ENCODE results near the gene MRTFA. TPM values are rescaled to one million over a fixed set of nuclear protein-coding genes. Genes with fewer than 3 reads are reported as not detected.

The MRTFA gene
- total RNA-seq, 2 experiments from 2014 or later: 55.3 to 58.9 TPM

DNA sequence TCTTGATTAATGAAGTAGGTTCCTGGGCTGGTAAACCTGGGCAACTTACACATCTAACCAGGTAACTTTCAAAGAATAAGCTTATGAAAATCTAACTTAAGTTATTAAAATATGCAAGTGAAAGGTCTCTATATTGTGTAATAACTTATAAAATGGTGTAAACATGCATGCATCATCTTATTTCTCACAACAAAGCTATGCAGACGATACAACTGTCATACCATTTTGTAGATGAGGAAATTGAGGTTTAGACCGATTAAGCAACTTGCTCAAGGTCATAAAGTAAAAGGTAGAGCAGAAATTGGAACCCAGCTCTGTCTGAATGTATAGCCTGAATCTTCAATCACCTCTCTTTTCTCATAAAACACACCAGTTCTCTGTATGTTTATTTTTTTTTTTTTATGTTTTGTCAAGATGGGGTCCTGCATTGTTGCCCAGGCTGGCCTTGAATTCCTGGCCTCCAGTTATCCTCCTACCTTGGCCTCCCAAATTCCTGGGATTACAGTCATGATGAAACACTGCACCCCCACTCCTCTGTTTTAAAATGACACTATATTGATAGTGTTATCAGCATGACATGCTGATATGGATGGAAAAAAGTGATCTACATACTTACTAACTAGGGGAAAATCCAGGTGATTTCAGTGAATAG is 156.5 kb downstream of the MRTFA start:
- TF ChIP-seq, protein P1, sequence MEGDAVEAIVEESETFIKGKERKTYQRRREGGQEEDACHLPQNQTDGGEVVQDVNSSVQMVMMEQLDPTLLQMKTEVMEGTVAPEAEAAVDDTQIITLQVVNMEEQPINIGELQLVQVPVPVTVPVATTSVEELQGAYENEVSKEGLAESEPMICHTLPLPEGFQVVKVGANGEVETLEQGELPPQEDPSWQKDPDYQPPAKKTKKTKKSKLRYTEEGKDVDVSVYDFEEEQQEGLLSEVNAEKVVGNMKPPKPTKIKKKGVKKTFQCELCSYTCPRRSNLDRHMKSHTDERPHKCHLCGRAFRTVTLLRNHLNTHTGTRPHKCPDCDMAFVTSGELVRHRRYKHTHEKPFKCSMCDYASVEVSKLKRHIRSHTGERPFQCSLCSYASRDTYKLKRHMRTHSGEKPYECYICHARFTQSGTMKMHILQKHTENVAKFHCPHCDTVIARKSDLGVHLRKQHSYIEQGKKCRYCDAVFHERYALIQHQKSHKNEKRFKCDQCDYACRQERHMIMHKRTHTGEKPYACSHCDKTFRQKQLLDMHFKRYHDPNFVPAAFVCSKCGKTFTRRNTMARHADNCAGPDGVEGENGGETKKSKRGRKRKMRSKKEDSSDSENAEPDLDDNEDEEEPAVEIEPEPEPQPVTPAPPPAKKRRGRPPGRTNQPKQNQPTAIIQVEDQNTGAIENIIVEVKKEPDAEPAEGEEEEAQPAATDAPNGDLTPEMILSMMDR (IDR thresholded peaks at IDR 0.05): no peak
- Mint-ChIP-seq H3K9me3 (no peaks in the 10 kb centered on the region), H3K36me3 (ENCODE audit: low read depth) (peaks cover 5% of the 10 kb centered on the region), H3K4me1 (ENCODE audit: low read depth) (peaks cover 54% of the 10 kb centered on the region), H3K27ac (no peak overlapping the region), H3K4me3 (no peak overlapping the region), H3K27me3 (no peaks in the 10 kb centered on the region)
- ATAC-seq (ENCODE audit: poor library complexity): no peak
- ChIA-PET CTCF (interaction anchor here (1.0 to 4.2 kb wide), 2 partner anchors 9 to 43 kb away, joined by 3 to 25 read pairs; no protein-coding TSS in a partner anchor), POLR2A (interaction anchor here (1.5 to 1.9 kb wide), 3 partner anchors 16 to 43 kb away, joined by 5 to 10 read pairs (median 5); no protein-coding TSS in a partner anchor)
- no peaks in the 10 kb centered on the region for H3K27me3 ChIP-seq (ENCODE audit: control insufficient read depth in 1 of 2, insufficient read depth in 2 of 2, low read length in 2 of 2)
- intact Hi-C loops (cut with DNase I, micrococcal nuclease): loop anchor here (1.0 to 5.0 kb wide), 3 partner anchors 43 to 108 kb away; partner anchors contain the start of gene SGSM3 (in 1 of the 2)
- peaks cover 4% of the 10 kb centered on the region for H3K4me1 ChIP-seq (ENCODE audit: insufficient read depth, low read length)
- no peak overlapping the region for H3K27ac ChIP-seq (ENCODE audit: low read depth in 1 of 2, low read length in 2 of 2)
- H3K36me3 ChIP-seq (ENCODE audit: insufficient read depth, low read length): peaks cover 4% of the 10 kb centered on the region
- no peak overlapping the region for H3K4me3 ChIP-seq (ENCODE audit: low read length)
- no peak for DNase-seq
- H3K9me3 ChIP-seq (ENCODE audit: control insufficient read depth in 1 of 2, insufficient read depth in 1 of 2, low read length in 2 of 2): no peaks in the 10 kb centered on the region

DNA sequence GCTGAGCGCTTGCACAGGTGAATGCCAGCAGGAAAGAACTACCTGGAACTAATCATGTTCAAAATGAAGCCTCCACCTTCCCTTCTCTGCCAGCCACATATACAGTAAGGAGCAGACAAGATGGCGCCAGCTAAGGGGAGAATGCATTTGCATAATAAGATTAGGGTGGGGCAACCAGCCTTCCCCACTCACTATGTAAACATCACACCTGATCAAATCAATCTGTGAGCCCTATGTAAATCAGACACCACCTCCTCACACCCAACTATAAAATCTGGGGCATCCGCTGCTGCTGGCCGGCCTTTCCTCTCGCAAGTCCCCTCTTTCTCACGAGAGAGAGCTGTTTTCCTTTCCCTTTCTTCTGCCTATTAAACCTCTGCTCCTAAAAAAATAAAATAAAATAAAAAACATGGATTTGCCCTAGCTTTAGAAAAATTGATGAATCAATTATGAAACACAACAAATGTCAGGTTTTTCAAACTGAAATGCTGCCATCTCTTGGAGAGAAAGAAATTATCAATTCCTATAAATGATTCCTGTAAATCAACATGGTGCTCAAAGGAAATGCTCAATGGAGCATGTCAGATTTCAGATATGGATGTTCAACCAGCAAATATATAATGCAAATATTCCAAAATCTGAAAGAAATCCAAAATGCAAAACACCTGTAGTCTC is 157.3 kb downstream of the MRTFA start:
- Mint-ChIP-seq H3K27ac (peak overlapping the region; percentile 15), H3K27me3 (no peaks in the 10 kb centered on the region), H3K9me3 (no peaks in the 10 kb centered on the region), H3K4me1 (ENCODE audit: low read depth) (peaks cover 54% of the 10 kb centered on the region), H3K4me3 (no peak overlapping the region), H3K36me3 (ENCODE audit: low read depth) (peaks cover 5% of the 10 kb centered on the region)
- DNase-seq (peak in 1 of 14 experiments; percentile 20), ATAC-seq (ENCODE audit: poor library complexity) (no peak)
- intact Hi-C loops (cut with DNase I, micrococcal nuclease): loop anchor here (1.0 to 2.0 kb wide), 2 partner anchors 42 kb away; no protein-coding TSS in a partner anchor
- POLR2A ChIA-PET: interaction anchor here (0.6 to 1.9 kb wide), 4 partner anchors 16 to 42 kb away, joined by 3 to 10 read pairs (median 5); no protein-coding TSS in a partner anchor
- no peaks in the 10 kb centered on the region for H3K27me3 ChIP-seq (ENCODE audit: control insufficient read depth in 1 of 2, insufficient read depth in 2 of 2, low read length in 2 of 2)
- H3K27ac ChIP-seq (ENCODE audit: low read depth in 1 of 2, low read length in 2 of 2): no peak overlapping the region
- CTCF ChIA-PET: interaction anchor here (1.0 to 4.2 kb wide), 4 partner anchors 8 to 97 kb away, joined by 3 to 25 read pairs (median 3); no protein-coding TSS in a partner anchor
- TF ChIP-seq, protein P1 (IDR thresholded peaks at IDR 0.05): peak; percentile 43
- peaks cover 4% of the 10 kb centered on the region for H3K4me1 ChIP-seq (ENCODE audit: insufficient read depth, low read length)
- H3K36me3 ChIP-seq (ENCODE audit: insufficient read depth, low read length): peaks cover 4% of the 10 kb centered on the region
- H3K4me3 ChIP-seq (ENCODE audit: low read length): no peak overlapping the region
- no peaks in the 10 kb centered on the region for H3K9me3 ChIP-seq (ENCODE audit: control insufficient read depth in 1 of 2, insufficient read depth in 1 of 2, low read length in 2 of 2)

DNA sequence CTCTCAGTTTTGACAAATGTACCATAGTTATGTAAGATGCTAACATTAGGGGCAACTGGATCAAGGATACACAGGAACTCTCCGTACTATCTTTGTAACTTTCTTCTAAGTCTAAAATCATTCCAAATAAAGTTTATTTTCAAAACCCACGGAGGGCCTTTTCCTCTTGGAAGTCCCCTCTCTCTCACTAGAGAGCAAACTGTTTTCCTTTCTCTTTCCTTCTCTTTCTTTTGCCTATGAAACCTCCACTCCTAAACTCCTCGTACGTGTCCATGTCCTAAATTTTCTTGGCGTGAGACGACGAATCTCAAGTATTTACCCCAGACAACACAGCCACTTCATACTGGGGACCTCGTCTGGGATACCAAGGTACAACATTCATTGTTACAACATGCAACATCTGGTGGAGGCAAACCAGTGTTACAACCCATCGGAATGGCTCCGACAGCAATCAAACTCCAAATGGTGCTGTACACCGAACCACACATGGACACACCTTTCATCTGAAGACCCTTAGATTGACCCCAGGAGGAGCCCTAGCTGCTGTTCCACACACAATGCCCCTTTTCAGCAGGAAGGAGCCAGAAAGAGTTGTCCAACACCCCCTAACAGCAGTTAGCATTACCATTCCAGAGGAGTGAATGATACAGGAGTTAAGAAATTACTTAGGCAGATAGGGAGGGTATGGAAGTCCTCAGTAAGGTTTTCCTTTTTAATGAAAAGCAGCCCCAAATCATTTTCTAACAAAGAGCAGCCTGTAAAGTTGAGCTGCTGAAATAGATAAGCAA is 158.0 kb downstream of the MRTFA start:
- DNase-seq: no peak
- Mint-ChIP-seq H3K4me3 (no peak overlapping the region), H3K27me3 (no peaks in the 10 kb centered on the region), H3K9me3 (no peaks in the 10 kb centered on the region), H3K4me1 (ENCODE audit: low read depth) (peaks cover 52% of the 10 kb centered on the region), H3K27ac (peak overlapping the region; percentile 15), H3K36me3 (ENCODE audit: low read depth) (peaks cover 5% of the 10 kb centered on the region)
- ATAC-seq (ENCODE audit: poor library complexity): no peak
- TF ChIP-seq, protein P1 (IDR thresholded peaks at IDR 0.05): no peak
- Histone ChIP-seq H3K4me3 (ENCODE audit: low read length) (no peak overlapping the region), H3K4me1 (ENCODE audit: insufficient read depth, low read length) (peaks cover 4% of the 10 kb centered on the region), H3K27ac (ENCODE audit: low read depth in 1 of 2, low read length in 2 of 2) (no peak overlapping the region), H3K36me3 (ENCODE audit: insufficient read depth, low read length) (peaks cover 4% of the 10 kb centered on the region), H3K9me3 (ENCODE audit: control insufficient read depth in 1 of 2, insufficient read depth in 1 of 2, low read length in 2 of 2) (no peaks in the 10 kb centered on the region), H3K27me3 (ENCODE audit: control insufficient read depth in 1 of 2, insufficient read depth in 2 of 2, low read length in 2 of 2) (no peaks in the 10 kb centered on the region)
- POLR2A ChIA-PET: interaction anchor here (0.6 to 1.9 kb wide), 5 partner anchors 15 to 42 kb away, joined by 3 to 10 read pairs (median 5); no protein-coding TSS in a partner anchor
- intact Hi-C loops (cut with DNase I, micrococcal nuclease): loop anchor here (1.0 to 2.0 kb wide), 2 partner anchors 41 to 42 kb away; no protein-coding TSS in a partner anchor
- CTCF ChIA-PET: interaction anchor here (0.6 to 4.2 kb wide), 5 partner anchors 7 to 141 kb away, joined by 3 to 25 read pairs (median 3); no protein-coding TSS in a partner anchor

All from CD4-positive, alpha-beta T cell (primary cell).